ENCODE measurements around the gene ZNF503.

Gene ZNF503

DNA sequence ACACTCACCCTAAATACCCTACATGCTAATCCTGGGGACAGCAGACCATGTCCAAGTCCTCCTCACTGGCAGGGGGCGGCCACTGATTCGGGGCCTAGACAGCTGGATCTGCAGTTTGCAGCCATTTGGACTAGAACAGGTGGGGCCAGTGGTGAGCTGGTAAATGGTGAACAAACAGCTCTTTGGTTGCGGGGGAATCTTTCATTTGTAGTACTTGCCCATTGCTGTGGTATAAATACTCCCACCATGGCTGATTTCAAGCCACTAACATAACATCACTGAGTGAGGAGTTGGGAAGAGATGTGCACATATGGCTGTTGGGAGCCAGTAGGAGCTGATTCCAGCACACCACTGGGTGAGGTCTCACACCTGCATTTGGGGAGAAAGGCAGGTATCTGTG lies 13.5 kb downstream of the ZNF503 start:
- TF ChIP-seq POLR2A (IDR thresholded peaks at IDR 0.05; ENCODE audit: extremely low read depth, insufficient read length) (no peak), MYC (IDR thresholded peaks at IDR 0.05; ENCODE audit: low read depth, low read length) (no peak)
- TF ChIP-seq, protein P1, sequence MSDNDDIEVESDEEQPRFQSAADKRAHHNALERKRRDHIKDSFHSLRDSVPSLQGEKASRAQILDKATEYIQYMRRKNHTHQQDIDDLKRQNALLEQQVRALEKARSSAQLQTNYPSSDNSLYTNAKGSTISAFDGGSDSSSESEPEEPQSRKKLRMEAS (IDR thresholded peaks at IDR 0.05; ENCODE audit: low read depth, low read length): no peak
- TF ChIP-seq, protein P2, sequence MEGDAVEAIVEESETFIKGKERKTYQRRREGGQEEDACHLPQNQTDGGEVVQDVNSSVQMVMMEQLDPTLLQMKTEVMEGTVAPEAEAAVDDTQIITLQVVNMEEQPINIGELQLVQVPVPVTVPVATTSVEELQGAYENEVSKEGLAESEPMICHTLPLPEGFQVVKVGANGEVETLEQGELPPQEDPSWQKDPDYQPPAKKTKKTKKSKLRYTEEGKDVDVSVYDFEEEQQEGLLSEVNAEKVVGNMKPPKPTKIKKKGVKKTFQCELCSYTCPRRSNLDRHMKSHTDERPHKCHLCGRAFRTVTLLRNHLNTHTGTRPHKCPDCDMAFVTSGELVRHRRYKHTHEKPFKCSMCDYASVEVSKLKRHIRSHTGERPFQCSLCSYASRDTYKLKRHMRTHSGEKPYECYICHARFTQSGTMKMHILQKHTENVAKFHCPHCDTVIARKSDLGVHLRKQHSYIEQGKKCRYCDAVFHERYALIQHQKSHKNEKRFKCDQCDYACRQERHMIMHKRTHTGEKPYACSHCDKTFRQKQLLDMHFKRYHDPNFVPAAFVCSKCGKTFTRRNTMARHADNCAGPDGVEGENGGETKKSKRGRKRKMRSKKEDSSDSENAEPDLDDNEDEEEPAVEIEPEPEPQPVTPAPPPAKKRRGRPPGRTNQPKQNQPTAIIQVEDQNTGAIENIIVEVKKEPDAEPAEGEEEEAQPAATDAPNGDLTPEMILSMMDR (IDR thresholded peaks at IDR 0.05; ENCODE audit: low read depth, low read length): no peak
- DNase-seq (ENCODE audit: low read depth): no peak
- H3K4me3 ChIP-seq (ENCODE audit: low read depth, low read length): no peak overlapping the region

DNA sequence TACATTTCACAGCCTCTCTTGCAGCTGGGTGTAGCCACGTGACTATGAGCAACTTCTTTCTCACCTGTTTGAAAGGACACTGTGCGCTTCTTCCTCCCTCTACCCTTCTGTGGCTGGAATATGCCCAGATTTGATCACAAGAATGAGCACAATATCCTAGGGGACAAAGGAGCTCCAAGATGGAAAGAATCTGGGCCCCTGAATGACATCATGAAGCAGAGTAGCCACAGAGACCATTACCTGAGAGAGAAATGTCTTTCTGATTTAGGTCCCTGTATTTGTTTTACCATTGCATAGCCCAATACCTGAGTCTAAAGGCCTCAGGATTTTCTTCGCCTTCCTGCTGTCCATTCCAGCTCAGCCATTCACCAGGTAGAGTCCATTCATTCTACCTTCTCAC lies 15.4 kb downstream of the ZNF503 start:
- DNase-seq (ENCODE audit: low read depth): no peak
- TF ChIP-seq, protein P2 (IDR thresholded peaks at IDR 0.05; ENCODE audit: low read depth, low read length): no peak
- no peak overlapping the region for H3K4me3 ChIP-seq (ENCODE audit: low read depth, low read length)

DNA sequence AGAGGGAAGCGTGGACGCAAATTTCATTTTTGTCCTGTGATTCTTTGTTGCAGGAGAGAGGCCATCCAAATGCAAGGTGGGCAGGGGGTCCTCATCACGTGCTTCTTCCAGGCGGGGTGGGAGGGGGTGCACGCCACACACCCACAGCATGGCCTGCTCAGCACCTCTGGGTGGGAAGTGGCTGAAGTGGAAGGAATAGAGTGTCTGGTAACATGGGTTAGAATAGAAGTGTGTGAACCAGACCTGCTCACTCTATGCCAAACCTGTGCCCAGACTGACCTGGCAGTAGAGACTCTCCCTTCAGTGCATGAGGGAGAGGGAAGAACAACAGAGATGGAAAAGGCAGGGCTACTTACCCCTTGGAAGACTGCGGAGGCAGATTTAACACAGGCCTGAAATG lies 21.7 kb downstream of the ZNF503 start:
- no peak for DNase-seq (ENCODE audit: low read depth)
- no peak overlapping the region for H3K4me3 ChIP-seq (ENCODE audit: low read depth, low read length)
- TF ChIP-seq, protein P1 (IDR thresholded peaks at IDR 0.05; ENCODE audit: low read depth, low read length): no peak
- TF ChIP-seq, protein P2 (IDR thresholded peaks at IDR 0.05; ENCODE audit: low read depth, low read length): no peak
- TF ChIP-seq MYC (IDR thresholded peaks at IDR 0.05; ENCODE audit: low read depth, low read length): no peak
- no peak for TF ChIP-seq POLR2A (IDR thresholded peaks at IDR 0.05; ENCODE audit: extremely low read depth, insufficient read length)

DNA sequence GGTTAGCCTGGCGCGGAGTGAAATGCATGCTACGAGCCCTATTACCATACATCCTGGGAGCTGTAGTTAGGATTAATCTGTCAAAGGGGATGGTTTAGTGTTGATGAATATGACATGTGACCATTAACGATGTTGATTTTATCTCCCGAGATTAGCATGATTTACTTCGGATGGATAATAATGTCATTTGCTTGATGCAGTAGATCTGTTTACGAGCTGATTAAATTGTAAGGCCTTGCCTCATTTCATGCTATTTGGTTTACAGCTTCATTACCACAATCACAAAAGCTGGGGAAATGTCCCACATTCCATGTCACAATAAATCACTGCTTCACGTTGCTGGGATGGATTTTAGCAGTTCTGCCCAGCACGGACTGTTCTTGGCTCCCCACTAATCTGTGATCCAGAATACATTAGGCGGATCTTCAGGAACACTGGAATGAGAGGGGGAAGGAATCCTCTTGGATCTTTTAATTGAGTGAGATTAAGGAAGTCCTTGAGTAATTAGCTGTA lies 22.3 kb downstream of the ZNF503 start:
- H3K4me3 ChIP-seq (ENCODE audit: low read depth, low read length): no peak overlapping the region
- no peak for DNase-seq (ENCODE audit: low read depth)
- TF ChIP-seq, protein P2 (IDR thresholded peaks at IDR 0.05; ENCODE audit: low read depth, low read length): no peak
- TF ChIP-seq, protein P1 (IDR thresholded peaks at IDR 0.05; ENCODE audit: low read depth, low read length): no peak
- TF ChIP-seq MYC (IDR thresholded peaks at IDR 0.05; ENCODE audit: low read depth, low read length): no peak
- no peak for TF ChIP-seq POLR2A (IDR thresholded peaks at IDR 0.05; ENCODE audit: extremely low read depth, insufficient read length)

DNA sequence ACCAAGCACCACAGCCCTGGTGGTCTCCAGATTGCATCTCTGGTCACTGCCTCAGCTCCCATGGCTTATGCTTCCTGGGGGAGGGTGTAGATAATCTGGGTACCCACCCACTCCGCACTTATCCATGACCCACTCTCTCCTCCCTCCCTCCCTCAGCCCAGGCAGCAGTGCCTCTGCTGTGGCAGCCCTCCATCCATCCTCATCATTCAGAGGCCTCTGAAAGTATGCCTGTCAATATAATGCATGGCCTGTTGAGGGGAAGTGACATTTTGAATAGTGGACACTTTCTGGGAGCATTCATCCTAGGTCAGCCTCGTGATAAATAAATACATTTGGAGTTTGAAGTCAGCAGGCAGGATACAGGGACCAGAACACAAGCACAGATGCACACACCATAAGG lies 23.2 kb downstream of the ZNF503 start:
- DNase-seq (ENCODE audit: low read depth): no peak
- H3K4me3 ChIP-seq (ENCODE audit: low read depth, low read length): no peak overlapping the region
- TF ChIP-seq, protein P1 (IDR thresholded peaks at IDR 0.05; ENCODE audit: low read depth, low read length): no peak
- TF ChIP-seq POLR2A (IDR thresholded peaks at IDR 0.05; ENCODE audit: extremely low read depth, insufficient read length): no peak
- TF ChIP-seq, protein P2 (IDR thresholded peaks at IDR 0.05; ENCODE audit: low read depth, low read length): no peak
- TF ChIP-seq MYC (IDR thresholded peaks at IDR 0.05; ENCODE audit: low read depth, low read length): no peak

DNA sequence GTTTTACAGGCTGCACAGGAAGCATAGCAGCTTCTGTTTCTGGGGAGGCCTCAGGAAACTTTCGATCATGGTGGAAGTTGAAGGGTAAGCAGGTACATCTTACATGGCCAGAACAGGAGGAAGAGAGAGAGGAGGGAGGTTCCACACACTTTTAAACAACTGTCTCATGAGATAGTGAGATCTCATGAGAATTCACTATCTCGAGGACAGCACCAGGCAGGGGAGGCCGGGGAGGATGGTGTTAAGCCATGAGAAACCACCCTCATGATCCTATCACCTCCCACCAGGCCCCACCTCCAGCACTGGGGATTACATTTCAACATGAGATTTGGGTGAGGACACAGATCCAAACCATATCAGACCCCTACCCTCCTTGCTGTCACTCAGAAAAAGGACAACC lies 23.7 kb downstream of the ZNF503 start:
- H3K4me3 ChIP-seq (ENCODE audit: low read depth, low read length): no peak overlapping the region
- no peak for DNase-seq (ENCODE audit: low read depth)
- TF ChIP-seq POLR2A (IDR thresholded peaks at IDR 0.05; ENCODE audit: extremely low read depth, insufficient read length) (no peak), MYC (IDR thresholded peaks at IDR 0.05; ENCODE audit: low read depth, low read length) (no peak)
- TF ChIP-seq, protein P2 (IDR thresholded peaks at IDR 0.05; ENCODE audit: low read depth, low read length): no peak
- TF ChIP-seq, protein P1 (IDR thresholded peaks at IDR 0.05; ENCODE audit: low read depth, low read length): no peak

Measured in NB4 (cell line).